Adipocyte (in vitro differentiated cells): Measurements from ENCODE around the gene TECPR2.
"Not testable (repeated sequence)": the region's sequence is repeated elsewhere in the genome, so short reads cannot be mapped to it uniquely, and the experiment has no call there.

Experiments
- DNase-seq: peaks from one replicate; pipeline ENCODE4 v3.0.0-alpha.2; 2015; ENCODE audit warnings: low read depth
- H3K27me3 ChIP-seq: replicated peaks from 2 replicates; pipeline ENCODE4 v1.7.0; 2013; ENCODE audit warnings: mild to moderate bottlenecking, low read length, moderate library complexity; ENCODE audit not compliant: control insufficient read depth, insufficient read depth
- H3K36me3 ChIP-seq: 2 replicates; pipeline ENCODE4 v1.7.0; 2013; ENCODE audit warnings: low read length, mild to moderate bottlenecking, moderate library complexity; ENCODE audit not compliant: control insufficient read depth, insufficient read depth, severe bottlenecking
- H3K4me1 ChIP-seq: 2 replicates; pipeline ENCODE4 v1.7.0; 2013; ENCODE audit warnings: mild to moderate bottlenecking, low read length, moderate library complexity; ENCODE audit not compliant: control insufficient read depth, insufficient read depth
- H3K4me3 ChIP-seq: 2 replicates; pipeline ENCODE4 v1.7.0; 2013; ENCODE audit warnings: mild to moderate bottlenecking, low read length, moderate library complexity
- H3K9ac ChIP-seq: 2 replicates; pipeline ENCODE4 v1.7.0; 2013; ENCODE audit warnings: mild to moderate bottlenecking, low read length, moderate library complexity
- H3K9me3 ChIP-seq: 2 replicates; pipeline ENCODE4 v1.7.0; 2013; ENCODE audit warnings: mild to moderate bottlenecking, low read length, moderate library complexity; ENCODE audit not compliant: control insufficient read depth

Gene TECPR2

GRCh38 chr14:102320033-102320660, 42.6 kb upstream of the TECPR2 start:
- DNase-seq, result peak; percentile 76
- Histone ChIP-seq H3K9me3 (no peaks in the 10 kb centered on the region), H3K4me3 (peak overlapping the region; percentile 94), H3K27me3 (no peaks in the 10 kb centered on the region), H3K36me3 (no peaks in the 10 kb centered on the region), H3K9ac (peak overlapping the region; percentile 92), H3K4me1 (peaks cover 32% of the 10 kb centered on the region)

DNA sequence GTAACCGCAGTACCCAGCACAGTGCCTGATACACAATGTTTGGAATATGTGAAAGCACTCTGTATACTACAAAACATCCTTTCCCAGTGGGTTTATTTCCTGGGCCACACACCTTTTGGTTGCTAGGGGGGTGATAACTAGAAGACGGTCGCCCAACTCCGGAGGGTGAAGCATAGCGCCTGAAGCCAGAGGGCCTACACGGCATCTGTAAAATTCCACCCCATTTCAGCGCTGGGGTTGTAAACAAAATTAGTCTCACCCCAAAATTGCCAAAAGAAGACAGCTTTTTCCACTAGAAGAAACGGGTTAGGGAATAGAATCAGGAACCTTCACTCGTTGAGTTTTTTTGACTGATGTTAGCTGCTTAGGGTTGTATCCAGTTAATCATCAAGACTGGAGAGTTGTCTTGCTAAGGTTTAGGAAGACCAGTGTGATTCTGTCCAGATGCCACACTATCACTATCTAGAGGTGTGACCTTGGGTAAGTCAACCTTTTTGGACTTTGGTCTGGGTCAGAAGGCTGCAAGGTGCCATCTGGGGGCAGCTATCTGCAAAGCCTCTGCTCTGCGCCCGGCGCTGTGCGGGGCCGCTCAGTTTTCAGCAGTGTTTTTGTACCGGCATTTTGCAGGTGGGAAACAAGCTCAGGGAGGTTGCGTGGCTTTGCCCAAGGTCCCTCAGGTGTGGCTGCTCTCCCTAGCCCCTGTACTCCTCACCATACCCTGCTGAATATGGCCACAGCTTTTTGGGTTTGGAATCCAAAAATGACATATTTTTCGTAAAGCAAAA, 41.9 kb upstream of the TECPR2 start:
- peaks cover 4% of the 10 kb centered on the region for H3K36me3 ChIP-seq
- DNase-seq, result no peak
- peak overlapping the region; percentile 94 for H3K4me3 ChIP-seq
- H3K27me3 ChIP-seq, result no peaks in the 10 kb centered on the region
- H3K9ac ChIP-seq, result peak overlapping the region; percentile 92
- H3K4me1 ChIP-seq, result peaks cover 31% of the 10 kb centered on the region
- H3K9me3 ChIP-seq, result no peaks in the 10 kb centered on the region

DNA sequence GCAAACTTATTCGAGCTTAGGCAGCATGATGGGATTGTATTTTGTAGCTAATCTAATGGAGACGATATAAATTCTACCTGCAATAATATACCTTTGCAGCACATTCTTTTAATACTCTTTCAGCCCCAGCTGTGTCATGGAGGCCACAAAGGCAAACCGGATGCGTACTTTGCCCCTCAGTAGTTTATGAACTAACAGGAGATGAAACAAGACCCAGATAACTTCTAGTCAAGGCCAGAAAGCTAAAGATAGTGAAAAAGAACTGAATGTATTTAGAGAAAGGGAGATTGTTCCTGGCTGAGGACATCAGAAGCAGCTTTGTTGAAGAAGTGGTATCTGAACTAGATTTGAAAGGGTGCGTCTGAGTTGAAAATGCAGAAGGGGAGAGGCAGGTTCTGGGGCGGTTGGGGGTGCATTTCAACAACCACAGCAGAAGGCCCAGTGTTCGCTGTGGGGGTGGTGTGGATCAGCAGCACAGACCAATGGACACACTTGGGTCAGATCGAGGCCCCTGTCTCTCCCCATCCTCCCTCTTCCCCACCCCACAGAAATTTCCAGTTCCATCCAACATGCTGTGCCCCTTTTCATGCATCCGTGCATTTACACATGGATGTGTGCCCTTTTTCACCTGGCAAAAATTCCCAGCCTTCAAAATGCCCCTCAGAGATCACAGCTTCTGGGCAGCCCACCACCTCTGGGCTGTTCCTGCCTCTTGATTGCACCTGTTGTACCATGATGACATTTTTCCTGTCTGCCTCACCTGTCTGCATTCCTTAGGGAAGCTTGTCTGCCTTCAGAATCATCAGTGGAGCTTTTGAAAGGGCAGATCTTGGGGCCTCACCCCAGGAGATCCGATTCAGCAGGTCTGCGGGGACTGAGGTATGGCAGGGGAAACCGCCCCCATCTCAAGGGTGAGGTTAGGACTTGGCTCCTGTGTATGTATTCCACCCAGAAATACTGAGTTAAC, 41.0 kb upstream of the TECPR2 start:
- H3K36me3 ChIP-seq, result peaks cover 12% of the 10 kb centered on the region
- H3K9me3 ChIP-seq, result no peaks in the 10 kb centered on the region
- peaks cover 23% of the 10 kb centered on the region for H3K4me1 ChIP-seq
- H3K4me3 ChIP-seq, result no peak overlapping the region
- no peak for DNase-seq
- H3K9ac ChIP-seq, result no peak overlapping the region
- H3K27me3 ChIP-seq, result no peaks in the 10 kb centered on the region

DNA sequence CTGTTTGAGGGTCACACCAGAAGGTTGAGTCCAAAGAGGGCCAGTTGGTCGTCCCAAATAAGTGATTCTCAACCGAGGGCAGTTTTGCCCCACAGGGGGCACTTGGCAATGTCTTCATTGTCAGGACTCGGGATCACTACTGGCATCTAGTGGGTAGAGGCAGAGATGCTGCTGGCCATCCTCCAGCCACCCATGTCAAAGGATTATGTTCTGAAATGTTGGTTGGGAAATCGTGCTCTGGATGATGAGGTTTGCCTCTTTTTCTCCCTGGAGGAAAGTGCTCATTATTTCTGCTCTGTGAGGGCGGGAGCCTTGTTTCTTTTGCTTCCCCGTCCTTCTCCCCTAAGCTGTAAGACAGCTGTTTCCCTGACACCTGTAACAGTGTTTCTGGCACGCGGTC, 39.6 kb upstream of the TECPR2 start:
- H3K4me3 ChIP-seq, result peak overlapping the region; percentile 49
- peaks cover 13% of the 10 kb centered on the region for H3K36me3 ChIP-seq
- H3K9me3 ChIP-seq, result no peaks in the 10 kb centered on the region
- no peaks in the 10 kb centered on the region for H3K27me3 ChIP-seq
- DNase-seq, result peak; percentile 96
- peaks cover 16% of the 10 kb centered on the region for H3K4me1 ChIP-seq
- peak overlapping the region; percentile 9 for H3K9ac ChIP-seq

DNA sequence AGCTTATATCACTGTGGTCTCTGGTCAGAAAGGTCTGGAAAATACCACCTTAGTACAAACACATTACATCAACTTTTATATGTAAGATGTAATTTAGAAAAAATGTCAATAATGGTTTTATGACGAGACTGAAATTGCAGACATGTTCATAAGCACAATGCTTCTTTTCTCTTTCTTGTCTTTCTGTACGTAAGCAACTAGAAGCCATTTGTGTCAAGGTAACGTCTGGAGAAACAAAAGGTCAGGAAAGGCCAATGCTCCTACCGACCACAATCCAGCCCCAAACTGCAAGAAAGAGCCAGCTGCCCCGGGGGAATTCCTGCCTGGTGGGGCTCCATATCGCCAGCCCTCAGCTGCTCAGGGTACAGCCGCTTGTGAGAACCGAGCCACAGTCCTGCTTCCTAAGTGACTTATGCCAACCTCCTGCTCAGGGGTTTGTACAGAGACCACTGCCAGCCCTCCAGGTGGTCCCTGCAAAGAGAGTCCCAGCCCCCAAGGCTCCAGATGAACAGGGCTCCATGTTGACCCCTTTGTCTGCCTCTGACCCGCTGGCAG, 36.9 kb upstream of the TECPR2 start:
- Histone ChIP-seq H3K27me3 (no peaks in the 10 kb centered on the region), H3K9me3 (no peaks in the 10 kb centered on the region), H3K36me3 (peaks cover 13% of the 10 kb centered on the region), H3K4me1 (peaks cover 6% of the 10 kb centered on the region), H3K4me3 (no peak overlapping the region), H3K9ac (no peak overlapping the region)
- DNase-seq, result no peak

- no peak for DNase-seq
- no peak overlapping the region for H3K4me3 ChIP-seq
- H3K27me3 ChIP-seq, result no peaks in the 10 kb centered on the region
- peaks cover 15% of the 10 kb centered on the region for H3K36me3 ChIP-seq
- no peaks in the 10 kb centered on the region for H3K9me3 ChIP-seq
- H3K4me1 ChIP-seq, result peaks cover 6% of the 10 kb centered on the region
- H3K9ac ChIP-seq, result no peak overlapping the region
Measured at GRCh38 chr14:102326583-102326982, 36.2 kb upstream of the TECPR2 start.

- not testable (repeated sequence) for H3K9me3 ChIP-seq, H3K4me1 ChIP-seq, H3K4me3 ChIP-seq, DNase-seq, H3K9ac ChIP-seq, H3K27me3 ChIP-seq
- H3K36me3 ChIP-seq, result peaks cover 22% of the 10 kb centered on the region
Measured at GRCh38 chr14:102329381-102329780, 33.4 kb upstream of the TECPR2 start.

GRCh38 chr14:102330806-102331205, 31.9 kb upstream of the TECPR2 start:
- no peak for DNase-seq
- Histone ChIP-seq H3K4me3 (no peak overlapping the region), H3K9ac (no peak overlapping the region), H3K4me1 (peaks cover 21% of the 10 kb centered on the region), H3K27me3 (no peaks in the 10 kb centered on the region), H3K9me3 (no peaks in the 10 kb centered on the region), H3K36me3 (peaks cover 18% of the 10 kb centered on the region)

GRCh38 chr14:102333390-102333789, 29.4 kb upstream of the TECPR2 start:
- H3K9me3 ChIP-seq, result no peaks in the 10 kb centered on the region
- no peak for DNase-seq
- no peak overlapping the region for H3K9ac ChIP-seq
- H3K36me3 ChIP-seq, result peaks cover 16% of the 10 kb centered on the region
- peaks cover 26% of the 10 kb centered on the region for H3K4me1 ChIP-seq
- H3K4me3 ChIP-seq, result no peak overlapping the region
- no peaks in the 10 kb centered on the region for H3K27me3 ChIP-seq

DNA sequence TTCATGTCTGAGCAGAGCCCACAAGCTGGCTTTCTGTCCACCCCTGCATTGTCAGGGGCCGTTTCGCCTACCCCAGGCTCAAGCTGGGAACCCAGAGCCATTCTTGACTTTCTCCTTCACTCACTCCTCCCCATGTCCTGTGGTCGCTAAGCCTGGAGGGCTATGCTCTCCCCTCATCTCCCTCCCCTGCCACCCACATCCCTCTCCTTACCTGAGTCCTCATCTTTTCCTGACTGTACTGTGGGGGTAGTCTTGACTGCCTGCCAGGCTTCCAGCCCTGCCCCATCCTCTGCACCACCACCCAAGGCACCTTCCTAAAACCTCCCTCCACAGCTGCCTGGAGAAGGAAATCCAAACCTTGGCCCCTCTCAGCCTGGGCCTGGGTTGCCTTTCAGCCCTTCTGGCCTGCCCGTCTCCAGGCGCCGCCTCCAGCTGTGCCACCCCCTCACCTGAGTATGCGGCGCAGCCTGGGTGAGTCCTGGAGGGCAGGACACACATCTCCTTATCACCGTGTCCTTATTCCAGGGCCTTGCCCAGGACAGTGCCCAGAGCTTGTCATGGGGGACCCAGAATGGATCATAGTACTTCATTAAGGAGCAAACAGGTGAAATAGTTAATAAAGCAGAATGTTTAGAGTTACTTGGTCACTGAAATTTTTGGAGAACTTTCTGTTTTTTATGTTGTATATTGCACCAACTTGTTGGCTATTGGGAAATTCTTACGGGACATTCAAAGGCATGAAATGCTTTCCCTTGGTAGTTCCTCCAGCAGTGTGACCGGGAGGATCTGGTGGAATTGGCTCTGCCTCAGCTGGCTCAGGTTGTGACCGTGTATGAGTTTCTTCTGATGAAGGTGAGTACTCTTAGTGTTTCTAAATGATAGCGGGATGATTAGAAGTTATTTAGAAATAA, 28.7 kb upstream of the TECPR2 start:
- peaks cover 22% of the 10 kb centered on the region for H3K36me3 ChIP-seq
- DNase-seq, result no peak
- H3K4me1 ChIP-seq, result peaks cover 26% of the 10 kb centered on the region
- no peak overlapping the region for H3K4me3 ChIP-seq
- no peaks in the 10 kb centered on the region for H3K27me3 ChIP-seq
- no peak overlapping the region for H3K9ac ChIP-seq
- H3K9me3 ChIP-seq, result no peaks in the 10 kb centered on the region
